Fibroblast of villous mesenchyme (primary cell): ENCODE results near the gene OTULIN. TPM values are rescaled to one million over a fixed set of nuclear protein-coding genes. Genes with fewer than 3 reads are reported as not detected.

Source experiments
- DNase-seq: peaks from one replicate; pipeline ENCODE4 v3.0.0-alpha.2; 2010; ENCODE audit warnings: low read depth
- H3K4me3 ChIP-seq: 2 replicates; pipeline ENCODE4 v1.5.1; 2011; ENCODE audit warnings: low read depth, mild to moderate bottlenecking, low read length
- total RNA-seq: library from RNA; depleted of rRNA; stranded (reverse); fragments of >200 nt; gene quantifications from 2 replicates; pipeline ENCODE4 v1.2.3, GENCODE V29; 2012
- TF ChIP-seq, protein P1 (sequence below): IDR thresholded peaks from 2 replicates; pipeline ENCODE4 v1.5.1; 2012; ENCODE audit warnings: low read depth, mild to moderate bottlenecking, low read length; ENCODE audit not compliant: insufficient read depth

OTULIN gene
- total RNA-seq, 1 donor, result 31.1 TPM

DNA sequence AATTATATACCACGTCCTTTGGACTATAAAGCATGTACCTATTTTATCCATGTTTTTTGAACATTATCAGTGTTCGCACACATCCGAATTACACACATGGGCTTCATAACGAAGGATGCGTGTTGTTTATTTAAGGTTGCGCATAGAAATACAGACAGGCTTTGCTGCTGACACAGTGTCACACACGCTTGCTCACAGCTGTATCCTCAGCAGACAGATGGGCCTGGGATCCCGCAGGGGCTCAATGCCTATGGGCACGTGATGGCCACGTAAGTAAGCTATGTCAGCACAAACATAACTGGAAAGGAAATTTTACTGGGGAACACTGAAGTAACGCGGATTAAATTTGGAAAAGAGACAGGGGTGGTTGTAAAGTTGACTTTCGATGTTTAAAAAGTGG lies 76.6 kb downstream of the OTULIN start:
- TF ChIP-seq, protein P1, sequence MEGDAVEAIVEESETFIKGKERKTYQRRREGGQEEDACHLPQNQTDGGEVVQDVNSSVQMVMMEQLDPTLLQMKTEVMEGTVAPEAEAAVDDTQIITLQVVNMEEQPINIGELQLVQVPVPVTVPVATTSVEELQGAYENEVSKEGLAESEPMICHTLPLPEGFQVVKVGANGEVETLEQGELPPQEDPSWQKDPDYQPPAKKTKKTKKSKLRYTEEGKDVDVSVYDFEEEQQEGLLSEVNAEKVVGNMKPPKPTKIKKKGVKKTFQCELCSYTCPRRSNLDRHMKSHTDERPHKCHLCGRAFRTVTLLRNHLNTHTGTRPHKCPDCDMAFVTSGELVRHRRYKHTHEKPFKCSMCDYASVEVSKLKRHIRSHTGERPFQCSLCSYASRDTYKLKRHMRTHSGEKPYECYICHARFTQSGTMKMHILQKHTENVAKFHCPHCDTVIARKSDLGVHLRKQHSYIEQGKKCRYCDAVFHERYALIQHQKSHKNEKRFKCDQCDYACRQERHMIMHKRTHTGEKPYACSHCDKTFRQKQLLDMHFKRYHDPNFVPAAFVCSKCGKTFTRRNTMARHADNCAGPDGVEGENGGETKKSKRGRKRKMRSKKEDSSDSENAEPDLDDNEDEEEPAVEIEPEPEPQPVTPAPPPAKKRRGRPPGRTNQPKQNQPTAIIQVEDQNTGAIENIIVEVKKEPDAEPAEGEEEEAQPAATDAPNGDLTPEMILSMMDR, result no peak
- H3K4me3 ChIP-seq, result no peak overlapping the region
- no peak for DNase-seq

DNA sequence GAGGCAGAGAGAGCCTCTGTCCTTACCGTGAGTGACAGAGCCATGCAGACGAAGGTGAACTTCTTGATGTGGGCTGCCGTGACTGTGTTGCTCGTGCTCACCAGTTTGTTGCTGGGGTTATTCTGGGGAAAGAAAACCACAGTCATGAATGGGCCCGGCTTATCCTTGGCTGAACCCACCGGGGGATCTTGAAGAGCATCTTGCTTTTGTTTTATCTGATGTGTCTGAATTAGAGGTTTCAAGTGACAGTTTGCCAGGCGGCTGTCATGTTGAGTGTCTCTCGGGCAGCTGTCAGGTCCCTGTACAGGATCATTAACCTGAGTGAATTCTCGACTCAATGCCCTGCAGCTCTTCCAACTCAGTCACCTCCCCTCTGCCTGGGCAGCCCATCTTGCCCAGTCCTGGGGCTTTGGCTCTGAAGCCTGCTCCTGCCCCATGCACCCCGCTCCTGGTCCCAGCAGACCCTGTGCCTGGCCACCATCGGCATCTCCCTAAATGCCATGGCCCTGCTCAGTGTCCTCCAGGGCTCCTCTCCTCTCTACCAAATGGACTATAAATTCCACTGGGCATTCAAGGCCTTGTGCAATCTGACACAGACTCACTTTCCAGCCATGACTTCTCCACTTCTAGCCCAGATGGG lies 77.4 kb downstream of the OTULIN start:
- TF ChIP-seq, protein P1, result no peak
- no peak for DNase-seq

DNA sequence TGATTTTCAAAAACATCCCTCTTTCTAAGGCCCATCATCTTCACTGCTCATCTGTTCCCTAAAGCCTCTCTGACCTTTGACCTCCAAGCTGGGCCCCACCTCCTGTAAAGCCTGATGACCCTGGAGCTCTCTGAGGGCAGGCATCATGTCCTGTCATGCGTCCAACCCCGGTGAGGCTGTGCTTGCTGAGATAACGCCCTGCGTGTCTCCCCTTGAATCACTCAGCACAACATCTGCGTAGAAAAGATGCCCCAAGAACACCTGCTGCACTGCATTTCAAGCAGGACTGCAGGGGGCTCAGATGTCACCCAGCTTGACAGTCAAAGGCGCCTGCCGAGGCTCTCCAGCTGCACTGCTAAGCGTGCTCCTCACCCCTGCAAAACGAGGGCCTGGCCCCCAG lies 78.0 kb downstream of the OTULIN start:
- TF ChIP-seq, protein P1, result no peak
- no peak overlapping the region for H3K4me3 ChIP-seq
- no peak for DNase-seq

More for the DNA sequence above, 77.4 kb downstream of the OTULIN start:
- no peak overlapping the region for H3K4me3 ChIP-seq

DNA sequence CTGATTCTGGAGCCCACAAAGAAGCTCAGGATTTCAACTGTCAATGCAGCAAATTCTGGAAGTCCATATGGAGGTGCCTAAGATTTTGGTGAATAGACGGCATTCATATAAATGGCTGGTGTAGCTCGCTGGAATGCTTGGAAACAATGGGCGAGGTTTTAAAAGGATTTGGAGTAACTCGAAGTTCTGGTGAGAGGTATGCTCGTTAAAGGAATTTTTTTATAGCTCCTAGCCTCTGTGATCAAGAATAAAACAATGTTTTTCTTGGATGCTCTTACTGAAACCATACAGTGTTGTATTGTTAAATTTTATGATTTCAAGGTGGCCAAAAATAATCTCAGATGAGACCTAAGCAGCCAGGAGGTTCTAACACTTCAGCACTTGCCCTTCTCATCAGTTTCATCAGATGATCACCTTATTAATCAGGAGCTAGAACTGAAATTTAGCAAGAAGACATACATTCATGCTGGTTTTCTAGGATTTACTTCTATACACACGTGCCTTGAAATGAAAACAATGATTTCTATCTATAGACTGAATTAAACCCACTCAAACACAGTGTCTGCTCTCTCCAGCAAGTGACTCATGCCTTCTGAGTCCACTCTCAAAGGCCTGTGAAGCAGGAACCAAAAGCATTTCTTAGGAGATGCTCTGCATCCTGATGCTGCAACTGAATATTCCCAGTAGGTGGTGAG lies 79.2 kb downstream of the OTULIN start:
- no peak for DNase-seq
- no peak overlapping the region for H3K4me3 ChIP-seq
- TF ChIP-seq, protein P1, result no peak

DNA sequence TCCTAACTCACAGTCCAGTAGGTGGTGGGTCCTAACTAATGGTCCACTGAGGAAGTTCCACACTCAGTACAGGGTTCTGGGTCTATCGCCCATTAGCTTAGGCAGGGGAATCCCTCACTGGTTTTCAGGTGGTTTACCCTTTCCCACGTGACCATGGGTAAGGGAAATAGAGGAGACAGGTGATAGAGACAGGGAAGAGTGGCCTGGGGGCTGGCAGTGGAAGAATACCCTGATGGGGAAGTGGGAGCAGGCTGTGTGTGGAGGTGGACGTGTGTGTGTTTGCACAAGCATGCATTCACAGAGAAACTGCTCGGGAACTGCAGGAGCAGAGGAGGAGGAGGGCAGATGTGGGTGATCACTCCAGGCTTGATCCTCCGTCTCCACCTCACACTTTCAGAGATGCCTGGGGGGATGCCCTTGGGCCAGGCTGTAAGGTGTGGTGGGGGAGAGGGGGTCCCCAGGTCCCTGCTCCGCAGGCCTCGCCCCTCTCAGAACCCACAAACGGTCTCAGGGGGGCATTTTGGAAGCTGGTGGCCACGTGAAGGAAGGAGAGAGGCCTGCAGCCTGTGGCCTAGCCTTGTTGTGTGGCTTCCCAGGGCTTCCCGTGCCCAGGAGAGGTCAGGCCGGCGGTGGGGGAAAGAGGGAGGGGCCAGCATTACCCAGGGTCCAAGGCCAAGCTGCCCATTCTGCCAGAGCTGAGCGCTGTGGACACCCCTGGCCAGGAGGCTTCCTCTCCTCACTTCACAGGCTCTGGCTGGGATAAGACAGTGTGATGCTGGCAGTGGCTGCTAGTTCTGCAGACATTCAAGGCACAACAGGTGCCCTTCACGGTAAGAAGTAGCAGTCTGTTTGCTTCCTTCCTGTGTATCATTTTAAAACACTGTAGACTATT lies 80.0 kb downstream of the OTULIN start:
- no peak overlapping the region for H3K4me3 ChIP-seq
- TF ChIP-seq, protein P1, result no peak
- no peak for DNase-seq

DNA sequence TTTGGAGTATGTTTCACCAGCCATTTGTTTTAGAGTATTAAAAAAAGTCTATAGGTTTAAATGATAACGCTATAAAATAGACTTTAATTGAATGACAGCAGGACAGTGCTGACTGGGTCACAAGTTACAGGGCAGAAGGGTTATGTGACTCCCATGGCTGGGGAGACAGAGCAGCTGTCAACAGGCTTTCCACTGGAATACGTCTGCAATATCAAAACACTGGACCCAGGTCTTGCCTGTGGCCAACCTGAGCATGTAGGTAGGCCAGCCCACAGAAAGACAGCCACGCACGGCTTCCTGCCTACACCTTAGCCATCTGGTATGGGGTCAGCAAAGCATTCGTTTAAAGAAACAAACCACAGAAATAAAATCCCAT lies 80.7 kb downstream of the OTULIN start:
- TF ChIP-seq, protein P1, result no peak
- no peak for DNase-seq
- H3K4me3 ChIP-seq, result no peak overlapping the region
